Stimulated activated naive CD8-positive, alpha-beta T cell treated with anti-CD3 and anti-CD28 coated beads, Interleukin-15, amount 100 ng/mL, for 72 hours (primary cell): Measurements from ENCODE around the gene PARD6G.

ENCODE experiments used
- ATAC-seq: fragments of 150-1000 bp; cut with Tn5 transposase; 2 replicates; pipeline ENCODE4 v1.10.0; 2021; ENCODE audit warnings: mild to moderate bottlenecking, moderate library complexity
- DNase-seq, 2 donors: peaks; one replicate each; pipeline ENCODE4 v3.0.0; 2021 to 2022
- H3K27ac Mint-ChIP-seq, 2 donors: one replicate each; pipeline ENCODE4 v1.8.0; 2022; ENCODE audit warnings: mild to moderate bottlenecking in 2 of 2, mixed read lengths in 2 of 2, moderate library complexity in 2 of 2
- H3K27me3 Mint-ChIP-seq: one replicate; pipeline ENCODE4 v1.8.0; 2022; ENCODE audit warnings: mixed read lengths
- H3K4me1 Mint-ChIP-seq: one replicate; pipeline ENCODE4 v1.8.0; 2022; ENCODE audit warnings: mild to moderate bottlenecking, mixed read lengths
- H3K4me3 Mint-ChIP-seq, 2 donors: one replicate each; pipeline ENCODE4 v1.8.0; 2022; ENCODE audit warnings: mild to moderate bottlenecking in 2 of 2, mixed read lengths in 2 of 2, moderate library complexity in 1 of 2
- H3K9me3 Mint-ChIP-seq, 2 donors: one replicate each; pipeline ENCODE4 v1.8.0; 2022; ENCODE audit warnings: mixed read lengths in 2 of 2

The PARD6G gene

DNA sequence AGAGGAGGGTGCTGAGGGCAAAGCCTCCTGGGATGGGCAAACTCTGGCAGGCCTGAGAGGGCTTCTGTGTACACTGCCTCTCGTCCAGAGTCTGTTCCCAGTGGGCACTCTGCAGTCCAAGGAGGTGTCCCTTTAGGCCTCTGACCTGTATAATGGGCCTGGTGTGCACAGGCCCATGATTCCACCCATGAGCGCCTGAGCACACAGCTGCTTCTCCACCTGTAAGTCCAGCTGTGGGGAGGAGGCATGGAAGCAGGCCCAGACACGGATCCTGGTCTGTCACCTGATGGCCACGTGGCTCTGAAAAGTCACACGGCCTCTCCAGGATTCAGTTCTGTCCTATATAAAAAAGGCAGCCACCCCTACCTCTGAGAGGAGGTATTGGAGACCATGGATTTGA, 57.0 kb downstream of the PARD6G start:
- Mint-ChIP-seq H3K4me1 (peaks cover 11% of the 10 kb centered on the region), H3K27me3 (peaks cover 44% of the 10 kb centered on the region), H3K4me3 (no peak overlapping the region), H3K27ac (no peak overlapping the region), H3K9me3 (peaks cover 0 to 11% of the 10 kb centered on the region in 2 donors)
- no peak for DNase-seq
- no peak for ATAC-seq

GRCh38 chr18:80189531-80189865, 57.8 kb downstream of the PARD6G start:
- Mint-ChIP-seq H3K4me3 (no peak overlapping the region), H3K27me3 (peaks cover 36% of the 10 kb centered on the region), H3K27ac (peak overlapping the region in 1 of 2 donors; percentile 6), H3K4me1 (peaks cover 3% of the 10 kb centered on the region), H3K9me3 (peaks cover 0 to 11% of the 10 kb centered on the region in 2 donors)
- ATAC-seq (no peak), DNase-seq (no peak)

- H3K27ac Mint-ChIP-seq: no peak overlapping the region
- DNase-seq (no peak), ATAC-seq (no peak)
- no peaks in the 10 kb centered on the region for H3K4me1 Mint-ChIP-seq
- peaks cover 36% of the 10 kb centered on the region for H3K27me3 Mint-ChIP-seq
- H3K4me3 Mint-ChIP-seq: no peak overlapping the region
- H3K9me3 Mint-ChIP-seq: peaks cover 0 to 11% of the 10 kb centered on the region in 2 donors
Observed at GRCh38 chr18:80188643-80189530, 58.4 kb downstream of the PARD6G start.

DNA sequence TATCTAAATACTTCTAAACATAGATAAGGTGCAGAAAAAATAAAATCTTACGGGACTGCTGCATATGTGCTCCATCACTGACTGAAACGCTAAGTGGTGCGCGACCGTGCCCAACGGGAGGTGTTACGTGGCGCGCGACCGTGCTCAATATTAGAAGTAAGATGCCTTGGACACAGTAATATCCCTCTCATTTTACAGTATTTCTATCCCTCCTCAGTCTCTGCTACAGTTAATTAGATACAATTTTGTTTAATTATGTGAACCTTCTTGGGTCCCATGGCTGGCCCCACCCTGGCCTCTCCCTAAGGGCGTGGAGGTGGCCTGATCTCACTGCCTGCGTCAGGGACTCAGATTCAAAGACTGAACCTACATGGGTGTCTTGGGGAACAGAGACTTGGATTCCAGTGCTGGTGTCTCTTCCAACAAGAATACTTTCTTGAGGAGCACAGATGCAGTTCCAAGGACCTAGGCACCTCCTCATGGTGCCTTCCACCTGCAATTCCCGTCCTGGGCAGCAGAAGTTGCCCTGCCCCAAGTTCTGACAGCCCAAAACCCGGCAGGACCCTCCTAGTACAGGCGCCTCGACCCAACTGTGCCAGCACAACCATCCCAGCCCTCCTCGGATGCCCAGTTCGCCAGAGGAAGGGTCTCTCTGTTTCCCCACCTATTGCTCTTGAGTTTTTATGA, 59.2 kb downstream of the PARD6G start:
- no peak for DNase-seq
- Mint-ChIP-seq H3K27me3 (peaks cover 35% of the 10 kb centered on the region), H3K9me3 (peaks cover 0 to 11% of the 10 kb centered on the region in 2 donors), H3K27ac (no peak overlapping the region), H3K4me1 (no peaks in the 10 kb centered on the region), H3K4me3 (no peak overlapping the region)
- no peak for ATAC-seq

- no peak for ATAC-seq
- no peak for DNase-seq
- peaks cover 0 to 11% of the 10 kb centered on the region in 2 donors for H3K9me3 Mint-ChIP-seq
- no peaks in the 10 kb centered on the region for H3K4me1 Mint-ChIP-seq
- no peak overlapping the region for H3K4me3 Mint-ChIP-seq
- no peak overlapping the region for H3K27ac Mint-ChIP-seq
- H3K27me3 Mint-ChIP-seq: peaks cover 19% of the 10 kb centered on the region
Observed at GRCh38 chr18:80185545-80185944, 61.8 kb downstream of the PARD6G start.

DNA sequence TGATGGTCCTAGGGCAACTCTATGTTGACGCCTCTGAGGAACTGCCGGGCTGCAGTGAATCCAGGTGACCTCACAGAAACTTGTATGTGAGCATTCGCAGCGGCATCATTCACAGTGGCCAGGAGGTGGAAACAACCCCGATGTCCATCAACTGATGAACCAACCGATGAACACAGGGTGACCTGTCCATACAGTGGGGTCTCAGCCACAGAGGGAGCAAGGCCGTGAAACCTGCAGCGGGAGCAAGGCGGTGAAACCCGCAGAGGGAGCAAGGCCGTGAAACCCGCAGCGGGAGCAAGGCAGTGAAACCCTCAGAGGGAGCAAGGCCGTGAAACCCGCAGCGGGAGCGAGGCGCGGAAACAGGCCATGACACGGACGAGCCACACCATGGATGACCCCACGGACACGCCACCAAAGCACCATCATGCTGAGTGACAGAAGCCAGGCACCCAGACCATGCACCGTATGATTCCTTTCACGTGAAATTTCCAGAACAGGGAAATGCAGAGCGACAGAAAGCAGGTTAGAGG, 63.0 kb downstream of the PARD6G start:
- H3K4me1 Mint-ChIP-seq: no peaks in the 10 kb centered on the region

DNA sequence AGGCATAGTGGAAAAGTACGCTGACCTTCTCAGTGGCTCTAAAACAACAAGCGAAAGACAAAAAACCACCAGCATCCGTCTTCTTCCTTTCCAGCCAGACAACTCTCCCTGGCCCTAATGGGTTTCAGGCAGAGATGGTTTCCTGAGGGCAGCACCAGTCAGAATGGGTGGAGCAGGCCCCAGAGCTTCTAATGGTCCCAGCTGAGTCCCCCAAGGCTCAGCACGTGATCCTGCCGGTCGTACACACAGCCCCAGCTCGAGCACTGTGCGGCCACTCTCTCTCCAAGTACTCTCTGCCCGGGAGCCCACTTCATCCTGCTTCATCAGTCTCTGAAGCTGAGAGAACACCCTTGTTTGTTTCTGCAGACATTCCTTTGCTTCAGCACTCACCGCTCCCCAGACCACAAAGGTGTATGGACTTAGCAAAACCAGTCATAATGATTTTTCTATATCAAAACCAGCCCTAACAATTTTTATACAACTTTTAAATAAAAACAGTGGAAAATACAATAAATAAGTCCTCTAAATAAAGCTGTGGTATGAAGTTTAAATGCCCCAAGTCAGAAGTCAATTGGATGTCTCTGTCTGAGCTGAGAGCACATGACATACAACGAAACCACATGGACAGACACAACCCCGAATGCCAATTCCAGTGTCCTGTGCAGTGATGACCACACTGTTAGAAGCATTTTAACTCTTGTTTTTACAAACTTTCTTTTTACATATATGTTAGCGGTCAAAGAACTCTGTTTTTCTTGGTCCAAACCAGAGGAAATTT, 63.9 kb downstream of the PARD6G start:
- ATAC-seq (no peak), DNase-seq (no peak)
- no peaks in the 10 kb centered on the region for H3K4me1 Mint-ChIP-seq
- H3K27ac Mint-ChIP-seq: peak overlapping the region in 1 of 2 donors; percentile 44
- H3K4me3 Mint-ChIP-seq: no peak overlapping the region
- H3K9me3 Mint-ChIP-seq: peaks cover 0 to 11% of the 10 kb centered on the region in 2 donors
- peaks cover 13% of the 10 kb centered on the region for H3K27me3 Mint-ChIP-seq

More for the DNA sequence above, 63.0 kb downstream of the PARD6G start:
- Mint-ChIP-seq H3K27me3 (peaks cover 13% of the 10 kb centered on the region), H3K9me3 (peaks cover 0 to 11% of the 10 kb centered on the region in 2 donors), H3K4me3 (no peak overlapping the region), H3K27ac (no peak overlapping the region)
- ATAC-seq (no peak), DNase-seq (no peak)

DNA sequence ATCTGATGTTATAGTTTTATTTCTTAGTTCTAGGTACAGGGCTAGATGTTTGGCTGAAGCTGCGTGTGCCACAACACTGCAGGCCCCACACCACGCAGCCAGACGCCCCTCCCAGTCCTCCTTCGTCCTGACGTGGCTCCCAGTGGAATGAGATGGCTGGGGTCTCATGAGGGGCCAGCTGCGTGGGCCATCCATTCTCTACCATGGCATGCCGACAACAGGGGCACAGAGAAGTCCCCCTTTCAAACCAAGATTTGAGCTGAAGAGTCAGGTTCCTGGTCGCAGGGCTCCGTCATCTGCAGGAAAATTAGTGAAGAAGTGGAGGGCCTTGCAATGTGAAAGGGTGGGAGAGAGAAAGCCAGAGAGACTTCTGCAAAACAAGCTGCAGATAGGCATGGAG, 64.5 kb downstream of the PARD6G start:
- DNase-seq (no peak), ATAC-seq (no peak)
- Mint-ChIP-seq H3K27me3 (peaks cover 13% of the 10 kb centered on the region), H3K9me3 (peaks cover 0 to 11% of the 10 kb centered on the region in 2 donors), H3K27ac (no peak overlapping the region), H3K4me3 (no peak overlapping the region), H3K4me1 (no peaks in the 10 kb centered on the region)

GRCh38 chr18:80181642-80182461, 65.5 kb downstream of the PARD6G start:
- no peak for DNase-seq
- H3K27ac Mint-ChIP-seq: no peak overlapping the region
- no peak for ATAC-seq
- no peaks in the 10 kb centered on the region for H3K4me1 Mint-ChIP-seq
- H3K4me3 Mint-ChIP-seq: no peak overlapping the region
- H3K27me3 Mint-ChIP-seq: peaks cover 20% of the 10 kb centered on the region
- peaks cover 0 to 11% of the 10 kb centered on the region in 2 donors for H3K9me3 Mint-ChIP-seq

GRCh38 chr18:80180778-80181564, 66.3 kb downstream of the PARD6G start:
- no peak for DNase-seq
- Mint-ChIP-seq H3K27ac (no peak overlapping the region), H3K4me3 (no peak overlapping the region), H3K4me1 (peaks cover 2% of the 10 kb centered on the region), H3K9me3 (peaks cover 0 to 5% of the 10 kb centered on the region in 2 donors), H3K27me3 (peaks cover 24% of the 10 kb centered on the region)
- peak; percentile 16 for ATAC-seq

- Mint-ChIP-seq H3K27me3 (peaks cover 34% of the 10 kb centered on the region), H3K4me3 (no peak overlapping the region), H3K9me3 (no peaks in the 10 kb centered on the region), H3K4me1 (peaks cover 11% of the 10 kb centered on the region), H3K27ac (no peak overlapping the region)
- DNase-seq: no peak
- ATAC-seq: no peak
Observed at GRCh38 chr18:80179857-80180558, 67.3 kb downstream of the PARD6G start.

DNA sequence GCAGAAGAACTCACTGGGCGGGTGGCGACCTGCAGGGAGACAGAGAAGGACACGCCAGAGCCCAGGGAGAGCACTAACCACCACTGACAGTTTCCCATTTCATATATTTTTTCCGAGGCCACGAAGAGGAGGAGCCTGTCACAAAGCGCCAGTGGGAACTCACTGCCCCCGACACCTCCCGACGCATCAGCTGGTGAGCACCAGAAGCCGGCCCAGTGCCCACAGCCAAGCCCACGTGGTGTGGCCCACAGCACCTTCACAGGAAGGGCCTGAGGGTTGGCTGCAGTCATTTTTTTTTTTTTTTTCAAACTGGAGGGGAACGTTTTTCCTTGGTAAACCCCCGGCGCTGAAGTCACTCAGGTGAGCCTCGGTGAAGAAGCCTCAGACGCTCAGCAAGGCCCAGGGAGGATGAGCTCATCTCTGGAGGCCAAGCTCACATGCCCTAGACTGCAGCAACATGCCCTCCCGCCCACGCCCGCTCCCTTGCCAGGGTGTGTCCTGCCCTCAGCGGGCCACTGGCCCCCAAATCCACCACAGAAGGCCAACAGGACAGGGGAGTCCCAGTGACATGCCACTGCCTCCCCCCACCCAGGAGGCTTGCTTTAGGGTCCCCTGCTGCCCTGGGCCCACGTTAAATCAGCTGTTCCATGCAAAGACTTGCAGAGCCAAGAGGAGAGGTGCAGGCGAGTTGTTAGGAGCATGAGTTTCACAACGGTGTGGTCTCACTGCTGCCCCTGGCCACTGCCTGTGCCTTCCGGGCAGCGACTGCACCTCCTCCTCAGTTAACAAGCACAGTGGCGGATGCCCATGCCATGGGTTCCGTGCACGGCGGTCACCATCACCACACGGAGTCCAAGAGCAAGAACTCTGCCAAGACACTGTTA, 68.1 kb downstream of the PARD6G start:
- ATAC-seq (no peak), DNase-seq (no peak)
- Mint-ChIP-seq H3K27me3 (peaks cover 32% of the 10 kb centered on the region), H3K9me3 (no peaks in the 10 kb centered on the region), H3K4me3 (no peak overlapping the region), H3K27ac (no peak overlapping the region), H3K4me1 (peaks cover 19% of the 10 kb centered on the region)

DNA sequence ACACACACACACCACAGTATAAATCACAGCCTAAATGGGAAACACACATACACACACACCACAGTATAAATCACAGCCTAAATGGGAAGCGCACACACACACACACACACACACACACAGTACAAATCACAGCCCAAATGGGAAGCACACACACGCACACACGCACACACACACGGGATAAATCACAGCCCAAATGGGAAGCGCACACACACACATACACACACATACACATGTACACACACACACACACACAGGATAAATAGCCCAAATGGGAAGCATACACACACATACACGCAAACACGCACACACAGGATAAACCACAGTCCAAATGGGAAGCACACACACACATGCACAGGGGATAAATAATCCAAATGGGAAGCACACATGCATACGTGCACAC, 70.2 kb downstream of the PARD6G start:
- no peak overlapping the region for H3K27ac Mint-ChIP-seq
- no peaks in the 10 kb centered on the region for H3K9me3 Mint-ChIP-seq
- ATAC-seq: no peak
- H3K27me3 Mint-ChIP-seq: peaks cover 34% of the 10 kb centered on the region
- DNase-seq: no peak
- peaks cover 20% of the 10 kb centered on the region for H3K4me1 Mint-ChIP-seq
- no peak overlapping the region for H3K4me3 Mint-ChIP-seq
